PC-3 (cell line): ENCODE data around the gene NSF.

Experiments
- CTCF ChIP-seq: fragments of 300-600 bp; sonication (generic); conservative IDR thresholded peaks from 2 replicates; pipeline ENCODE4 v1.5.1; 2017; ENCODE audit warnings: antibody characterized with exemption, low read depth, mild to moderate bottlenecking, low read length
- EZH2 ChIP-seq: fragments of 300-600 bp; sonication (generic); IDR thresholded peaks from one replicate; pipeline ENCODE4 v1.6.1; 2017; ENCODE audit warnings: antibody characterized with exemption, mild to moderate bottlenecking, low read length; ENCODE audit not compliant: unreplicated experiment

GRCh38 chr17:46763416-46763815 lies 172.9 kb downstream of the NSF start:
- no peak for TF ChIP-seq CTCF
- TF ChIP-seq EZH2 = no peak
